PC-9 (cell line): ENCODE results near the gene CNIH2. TPM values are rescaled to one million over a fixed set of nuclear protein-coding genes. Genes with fewer than 3 reads are reported as not detected.

Source experiments
- BruUV-seq: library from RNA; stranded (reverse); fragments of 400-500 nt; replicated peaks from 2 replicates; lab custom pipeline; 2021; lab: Mats Ljungman, UMichigan
- CTCF ChIA-PET: fragments of 300-600 bp; sonication (Branson Sonifier 250); formaldehyde crosslinking; loops from one replicate; lab custom pipeline; 2022; ENCODE audit warnings: antibody characterized with exemption; lab: Charles Lee
- POLR2A ChIA-PET: fragments of 300-600 bp; sonication (Branson Sonifier 250); formaldehyde crosslinking; loops from one replicate; lab custom pipeline; 2022; ENCODE audit warnings: antibody characterized with exemption; ENCODE audit not compliant: unreplicated experiment; lab: Charles Lee
- DNase-seq, 2 experiments: peaks; one replicate each; pipeline versions ENCODE4 v3.0.0 to v3.0.0-alpha.2; 2015 to 2022; ENCODE audit warnings: mixed read lengths in 1 of 2
- H2AFZ ChIP-seq: fragments of 200-600 bp; sonication (generic); 2 replicates; pipeline ENCODE4 v1.8.1; 2017; ENCODE audit warnings: antibody characterized with exemption
- H3F3A ChIP-seq: fragments of 200-600 bp; sonication (generic); 2 replicates; pipeline ENCODE4 v1.8.1; 2017; ENCODE audit warnings: antibody characterized with exemption, mild to moderate bottlenecking, low read depth; ENCODE audit not compliant: insufficient read depth
- H3K27ac ChIP-seq: fragments of 200-600 bp; sonication (generic); 2 replicates; pipeline ENCODE4 v1.6.1; 2016; ENCODE audit warnings: mixed run types
- H3K27me3 ChIP-seq: fragments of 200-600 bp; sonication (generic); 2 replicates; pipeline ENCODE4 v1.6.1; 2016; ENCODE audit warnings: low read depth, mixed run types; ENCODE audit not compliant: insufficient read depth
- H3K36me3 ChIP-seq: fragments of 200-600 bp; sonication (generic); 2 replicates; pipeline ENCODE4 v1.6.1; 2016; ENCODE audit warnings: low read depth, mixed run types
- H3K4me1 ChIP-seq: fragments of 200-600 bp; sonication (generic); replicated peaks from 2 replicates; pipeline ENCODE4 v1.6.1; 2016; ENCODE audit warnings: mixed run types; ENCODE audit not compliant: insufficient read depth
- H3K4me2 ChIP-seq: fragments of 200-600 bp; sonication (generic); 2 replicates; pipeline ENCODE4 v1.6.1; 2017; ENCODE audit warnings: mixed run types
- H3K4me3 ChIP-seq: fragments of 200-600 bp; sonication (generic); 2 replicates; pipeline ENCODE4 v1.6.1; 2016; ENCODE audit warnings: mixed run types
- H3K79me2 ChIP-seq: fragments of 200-600 bp; sonication (generic); 2 replicates; pipeline ENCODE4 v1.6.1; 2017; ENCODE audit warnings: low read depth, mixed run types
- H3K9me2 ChIP-seq: fragments of 200-600 bp; sonication (generic); 2 replicates; pipeline ENCODE4 v1.8.1; 2017; ENCODE audit warnings: mild to moderate bottlenecking; ENCODE audit not compliant: insufficient read depth
- H3K9me3 ChIP-seq: fragments of 200-600 bp; sonication (generic); 2 replicates; pipeline ENCODE4 v1.8.1; 2016; ENCODE audit warnings: low read depth; ENCODE audit not compliant: insufficient read depth
- H4K20me1 ChIP-seq: fragments of 200-600 bp; sonication (generic); 2 replicates; pipeline ENCODE4 v1.8.1; 2017; ENCODE audit not compliant: insufficient read depth
- EZH2 ChIP-seq: fragments of 200-600 bp; sonication (generic); IDR thresholded peaks from 2 replicates; pipeline ENCODE4 v1.8.0; 2017; ENCODE audit warnings: antibody characterized with exemption, low read depth
- intact Hi-C: fragments of 100-400 bp; cut with micrococcal nuclease; formaldehyde crosslinking; loops from one replicate; pipeline ENCODE4 v1.10.0; 2022; ENCODE audit not compliant: unreplicated experiment
- total RNA-seq: library from RNA; stranded (reverse); gene quantifications from 2 replicates; pipeline ENCODE4 v1.2.3, GENCODE V29; 2021
- TF ChIP-seq, protein P1 (sequence below): fragments of 200-600 bp; sonication (generic); conservative IDR thresholded peaks from 2 replicates; pipeline ENCODE4 v1.6.1; 2017; ENCODE audit warnings: mixed run types, antibody characterized with exemption, mild to moderate bottlenecking, moderate library complexity

The CNIH2 gene
- total RNA-seq, 1 experiment from 2014 or later = 6.8 TPM

- peak within 1 kb of the TSS; percentile 81 for H2AFZ ChIP-seq
- H3K9me2 ChIP-seq = no peaks in the 10 kb centered on the region
- peaks cover 24% of the 10 kb centered on the region for H3K79me2 ChIP-seq
- H4K20me1 ChIP-seq = peaks cover 15% of the 10 kb centered on the region
- peak within 1 kb of the TSS; percentile 96 for H3K4me3 ChIP-seq
- no peaks in the 10 kb centered on the region for H3K27me3 ChIP-seq
- CTCF ChIA-PET = interaction anchor here (0.7 to 3.0 kb wide), 4 partner anchors 23 to 100 kb away, joined by 3 to 13 read pairs (median 4); partner anchors contain the start of gene RIN1
- DNase-seq = peak; percentile 99 to 100
- POLR2A ChIA-PET = interaction anchor here (0.5 to 1.6 kb wide), 13 partner anchors 23 to 666 kb away, joined by 3 to 35 read pairs (median 5); no protein-coding TSS in a partner anchor
- no peaks in the 10 kb centered on the region; the same call in 1 of the 2 replicates for H3K36me3 ChIP-seq
- BruUV-seq = no TSS peak
- intact Hi-C loops = loop anchor here (1.0 kb wide), 1 partner anchor 47 kb away; the partner anchor contains the start of gene RIN1
- H3K4me1 ChIP-seq = peaks cover 19% of the 10 kb centered on the region
- H3F3A ChIP-seq = peaks cover 20% of the 10 kb centered on the region
- H3K4me2 ChIP-seq = peak within 1 kb of the TSS; percentile 91
- H3K27ac ChIP-seq = peak within 1 kb of the TSS; percentile 71
- no peaks in the 10 kb centered on the region for H3K9me3 ChIP-seq
- TF ChIP-seq EZH2 = no peak
- TF ChIP-seq, protein P1, sequence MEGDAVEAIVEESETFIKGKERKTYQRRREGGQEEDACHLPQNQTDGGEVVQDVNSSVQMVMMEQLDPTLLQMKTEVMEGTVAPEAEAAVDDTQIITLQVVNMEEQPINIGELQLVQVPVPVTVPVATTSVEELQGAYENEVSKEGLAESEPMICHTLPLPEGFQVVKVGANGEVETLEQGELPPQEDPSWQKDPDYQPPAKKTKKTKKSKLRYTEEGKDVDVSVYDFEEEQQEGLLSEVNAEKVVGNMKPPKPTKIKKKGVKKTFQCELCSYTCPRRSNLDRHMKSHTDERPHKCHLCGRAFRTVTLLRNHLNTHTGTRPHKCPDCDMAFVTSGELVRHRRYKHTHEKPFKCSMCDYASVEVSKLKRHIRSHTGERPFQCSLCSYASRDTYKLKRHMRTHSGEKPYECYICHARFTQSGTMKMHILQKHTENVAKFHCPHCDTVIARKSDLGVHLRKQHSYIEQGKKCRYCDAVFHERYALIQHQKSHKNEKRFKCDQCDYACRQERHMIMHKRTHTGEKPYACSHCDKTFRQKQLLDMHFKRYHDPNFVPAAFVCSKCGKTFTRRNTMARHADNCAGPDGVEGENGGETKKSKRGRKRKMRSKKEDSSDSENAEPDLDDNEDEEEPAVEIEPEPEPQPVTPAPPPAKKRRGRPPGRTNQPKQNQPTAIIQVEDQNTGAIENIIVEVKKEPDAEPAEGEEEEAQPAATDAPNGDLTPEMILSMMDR = no peak
Observed at GRCh38 chr11:66288671-66289547, 10.9 kb downstream of the CNIH2 start, which contains the start of gene YIF1A. Gene YIF1A, minus strand, starts transcription at chr11:66289143. Its CDS starts 158 bp downstream, at chr11:66288985.

DNA sequence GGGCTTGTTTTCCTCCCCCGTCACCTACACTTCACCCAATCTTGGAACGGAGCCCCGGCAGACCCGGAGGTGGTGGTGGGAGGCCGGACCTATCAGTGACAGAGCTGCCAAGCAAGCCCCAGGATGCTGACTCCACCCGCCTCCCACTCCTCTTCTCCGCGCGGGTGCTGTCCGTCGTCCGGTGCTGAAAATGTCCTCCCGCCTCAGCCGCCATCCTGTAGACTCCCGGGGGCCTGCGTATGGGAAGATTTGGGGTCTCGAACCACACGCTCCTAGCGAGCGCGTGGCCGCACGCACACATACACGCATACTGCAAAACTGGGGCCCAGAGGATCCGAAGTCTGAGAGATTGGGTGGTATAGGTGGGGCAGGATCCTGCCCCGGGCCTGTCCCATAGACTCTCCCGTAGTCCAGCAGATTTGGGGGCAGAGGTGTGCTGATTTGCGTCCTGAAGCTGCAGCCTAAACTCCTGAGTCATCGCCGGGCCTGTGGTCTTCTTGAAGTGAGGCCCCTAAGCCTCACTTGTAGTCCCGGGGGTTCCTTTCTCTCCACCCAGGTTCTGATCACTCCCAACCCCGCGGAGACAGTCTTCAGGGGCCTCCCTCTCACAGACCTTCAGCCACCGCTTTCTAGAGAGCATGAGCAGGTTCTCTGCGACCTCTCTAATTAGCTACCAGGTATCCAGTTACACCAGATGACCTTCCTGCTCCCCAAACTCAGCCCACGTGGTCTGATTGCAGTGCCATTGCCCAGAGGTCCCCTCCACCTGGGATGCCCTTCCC is 11.8 kb downstream of the CNIH2 start:
- DNase-seq = no peak
- peak overlapping the region; percentile 71 for H3K27ac ChIP-seq
- no peaks in the 10 kb centered on the region for H3K9me3 ChIP-seq
- ChIA-PET CTCF (interaction anchor here (0.7 to 3.0 kb wide), 5 partner anchors 22 to 99 kb away, joined by 3 to 13 read pairs (median 4); partner anchors contain the start of gene RIN1), POLR2A (interaction anchor here (0.6 to 1.6 kb wide), 10 partner anchors 22 to 666 kb away, joined by 3 to 10 read pairs (median 4); no protein-coding TSS in a partner anchor)
- TF ChIP-seq, protein P1 = no peak
- no peak for TF ChIP-seq EZH2
- no peaks in the 10 kb centered on the region for H3K27me3 ChIP-seq
- peak overlapping the region; percentile 91 for H3K4me2 ChIP-seq
- H3K4me3 ChIP-seq = peak overlapping the region; percentile 96
- H3K9me2 ChIP-seq = no peaks in the 10 kb centered on the region
- peak overlapping the region; percentile 81 for H2AFZ ChIP-seq
- H4K20me1 ChIP-seq = peaks cover 8% of the 10 kb centered on the region
- TSS peak; percentile 89 for BruUV-seq
- H3F3A ChIP-seq = peaks cover 20% of the 10 kb centered on the region
- H3K79me2 ChIP-seq = peaks cover 24% of the 10 kb centered on the region
- H3K36me3 ChIP-seq = no peaks in the 10 kb centered on the region
- intact Hi-C loops = loop anchor here (1.0 kb wide), 1 partner anchor 47 kb away; the partner anchor contains the start of gene RIN1
- peaks cover 19% of the 10 kb centered on the region for H3K4me1 ChIP-seq

- peak overlapping the region; percentile 71 for H3K27ac ChIP-seq
- no peak for TF ChIP-seq EZH2
- TF ChIP-seq, protein P1 = no peak
- CTCF ChIA-PET = interaction anchor here (0.8 to 3.0 kb wide), 2 partner anchors 22 to 99 kb away, joined by 5 to 13 read pairs; no protein-coding TSS in a partner anchor
Observed at GRCh38 chr11:66290330-66290621, 12.3 kb downstream of the CNIH2 start.

More at GRCh38 chr11:66290330-66290621, 12.3 kb downstream of the CNIH2 start:
- 0 out of 2 replicates have a peak overlapping the region, but pooled peaks have one; percentile 81 for H2AFZ ChIP-seq
- H3K4me2 ChIP-seq = peak overlapping the region; percentile 91
- no peaks in the 10 kb centered on the region for H3K9me3 ChIP-seq
- peaks cover 24% of the 10 kb centered on the region for H3K79me2 ChIP-seq
- peaks cover 20% of the 10 kb centered on the region for H3F3A ChIP-seq
- no TSS peak for BruUV-seq
- H3K27me3 ChIP-seq = no peaks in the 10 kb centered on the region
- peaks cover 19% of the 10 kb centered on the region for H3K4me1 ChIP-seq
- H3K9me2 ChIP-seq = no peaks in the 10 kb centered on the region
- POLR2A ChIA-PET = interaction anchor here (0.6 kb wide), 1 partner anchor 22 kb away, joined by 3 read pairs; no protein-coding TSS in a partner anchor
- peaks cover 7% of the 10 kb centered on the region for H4K20me1 ChIP-seq
- DNase-seq = no peak
- H3K36me3 ChIP-seq = no peaks in the 10 kb centered on the region
- peak overlapping the region; percentile 96 for H3K4me3 ChIP-seq
- intact Hi-C loops = no loop called here
